Brain microvascular endothelial cell (primary cell): ENCODE data around the gene PSMD14.

ENCODE experiments used
- DNase-seq: peaks from one replicate; pipeline ENCODE4 v3.0.0-alpha.2; 2020
- H3K27ac ChIP-seq: fragments of 250-450 bp; sonication (Bioruptor Pico); 2 replicates; pipeline ENCODE4 v1.5.1; 2020; ENCODE audit warnings: mild to moderate bottlenecking, moderate library complexity
- H3K27me3 ChIP-seq: fragments of 250-450 bp; sonication (Bioruptor Pico); replicated peaks from 2 replicates; pipeline ENCODE4 v1.5.1; 2020; ENCODE audit warnings: mild to moderate bottlenecking
- H3K36me3 ChIP-seq: fragments of 250-450 bp; sonication (Bioruptor Pico); replicated peaks from 2 replicates; pipeline ENCODE4 v1.5.1; 2020; ENCODE audit warnings: mild to moderate bottlenecking
- H3K4me3 ChIP-seq: 2 replicates; pipeline ENCODE4 v1.5.1; 2011; ENCODE audit warnings: low read depth, mild to moderate bottlenecking, control low read depth, low read length, moderate library complexity
- CTCF ChIP-seq: IDR thresholded peaks from 2 replicates; pipeline ENCODE4 v1.5.1; 2011; ENCODE audit warnings: low read depth, mild to moderate bottlenecking, moderate library complexity, low read length, control low read depth, inconsistent platforms; ENCODE audit errors: missing control alignments
- in situ Hi-C: cut with HindIII; loops from 2 replicates; pipeline ENCODE4 v1.10.0; 2017; ENCODE audit warnings: low sequenced_read_pairs, low pct_ligation_motif_present

PSMD14 gene

GRCh38 chr2:161425728-161426454 is 117.7 kb downstream of the PSMD14 start:
- Histone ChIP-seq H3K4me3 (no peak overlapping the region), H3K36me3 (no peaks in the 10 kb centered on the region), H3K27me3 (peaks cover 94% of the 10 kb centered on the region), H3K27ac (no peak overlapping the region)
- no peak for DNase-seq
- TF ChIP-seq CTCF = no peak
- in situ Hi-C loops = no loop called here

- Histone ChIP-seq H3K27ac (no peak overlapping the region), H3K36me3 (no peaks in the 10 kb centered on the region), H3K27me3 (peaks cover 88% of the 10 kb centered on the region), H3K4me3 (peak overlapping the region; percentile 36)
- in situ Hi-C loops = no loop called here
- no peak for DNase-seq
- peak; percentile 83 for TF ChIP-seq CTCF
Observed at GRCh38 chr2:161426455-161426921, 118.3 kb downstream of the PSMD14 start.

- TF ChIP-seq CTCF = no peak
- H3K36me3 ChIP-seq = no peaks in the 10 kb centered on the region
- no peak for DNase-seq
- H3K27me3 ChIP-seq = peaks cover 84% of the 10 kb centered on the region
- peak overlapping the region; percentile 36 for H3K4me3 ChIP-seq
- in situ Hi-C loops = no loop called here
- H3K27ac ChIP-seq = no peak overlapping the region
Observed at GRCh38 chr2:161426922-161427663, 118.9 kb downstream of the PSMD14 start.

- in situ Hi-C loops = no loop called here
- H3K4me3 ChIP-seq = no peak overlapping the region
- no peak for DNase-seq
- H3K36me3 ChIP-seq = no peaks in the 10 kb centered on the region
- H3K27ac ChIP-seq = no peak overlapping the region
- TF ChIP-seq CTCF = no peak
- peaks cover 82% of the 10 kb centered on the region for H3K27me3 ChIP-seq
Observed at GRCh38 chr2:161427664-161428587, 119.7 kb downstream of the PSMD14 start.

GRCh38 chr2:161430386-161430785 is 122.2 kb downstream of the PSMD14 start:
- Histone ChIP-seq H3K36me3 (no peaks in the 10 kb centered on the region), H3K4me3 (no peak overlapping the region), H3K27me3 (peaks cover 70% of the 10 kb centered on the region), H3K27ac (no peak overlapping the region)
- no peak for DNase-seq
- no peak for TF ChIP-seq CTCF
- in situ Hi-C loops = no loop called here
